Body of pancreas (tissue), 4 donors: ENCODE results near the gene GRID1.

ENCODE experiments used
- CTCF ChIP-seq, 7 experiments: fragments of 450-650 bp in 4 of 7; fragments of 200-600 bp in 3 of 7; sonication (generic) in 3 of 7; IDR thresholded peaks; one replicate each; pipeline ENCODE4 v1.5.1; 2016 to 2019; ENCODE audit warnings: antibody characterized with exemption in 7 of 7
- POLR2A ChIP-seq, 3 donors: fragments of 450-650 bp; IDR thresholded peaks; one replicate each; pipeline ENCODE4 v1.6.1; 2016; ENCODE audit warnings: antibody characterized with exemption in 3 of 3, mild to moderate bottlenecking in 2 of 3

GRCh38 chr10:85961073-85961472, 405.5 kb downstream of the GRID1 start:
- TF ChIP-seq POLR2A (IDR thresholded peaks at IDR 0.05), result no peak
- TF ChIP-seq CTCF (IDR thresholded peaks at IDR 0.05), result no peak
